GM15510 (cell line): ENCODE data around the gene PROC.

Source experiments
- POLR2A ChIP-seq: IDR thresholded peaks from 3 replicates; pipeline ENCODE4 v1.6.1; 2011; ENCODE audit warnings: borderline replicate concordance; ENCODE audit not compliant: insufficient read length; ENCODE audit errors: extremely low read depth

PROC gene

GRCh38 chr2:127454595-127455565 is 36.7 kb downstream of the PROC start:
- TF ChIP-seq POLR2A: no peak

- no peak for TF ChIP-seq POLR2A
Observed at GRCh38 chr2:127455566-127456493, 37.6 kb downstream of the PROC start.

- no peak for TF ChIP-seq POLR2A
Observed at GRCh38 chr2:127456960-127457359, 38.7 kb downstream of the PROC start.

- no peak for TF ChIP-seq POLR2A
Observed at GRCh38 chr2:127462461-127462860, 44.2 kb downstream of the PROC start.

GRCh38 chr2:127463155-127463991 is 45.1 kb downstream of the PROC start:
- no peak for TF ChIP-seq POLR2A

GRCh38 chr2:127464470-127465257 is 46.4 kb downstream of the PROC start:
- no peak for TF ChIP-seq POLR2A

- no peak for TF ChIP-seq POLR2A
Observed at GRCh38 chr2:127465258-127465657, 47.0 kb downstream of the PROC start.

- no peak for TF ChIP-seq POLR2A
Observed at GRCh38 chr2:127469051-127469450, 50.8 kb downstream of the PROC start.

GRCh38 chr2:127469974-127470373 is 51.7 kb downstream of the PROC start:
- TF ChIP-seq POLR2A: no peak

GRCh38 chr2:127471286-127471988 is 53.2 kb downstream of the PROC start:
- TF ChIP-seq POLR2A: no peak

- no peak for TF ChIP-seq POLR2A
Observed at GRCh38 chr2:127472268-127472667, 54.0 kb downstream of the PROC start.

- TF ChIP-seq POLR2A: no peak
Observed at GRCh38 chr2:127475788-127476187, 57.6 kb downstream of the PROC start.
